GM12801 (cell line): ENCODE measurements around the gene CTRL.

Experiments
- TF ChIP-seq, protein P1 (sequence below): IDR thresholded peaks from one replicate; pipeline ENCODE4 v1.5.1; 2011; ENCODE audit warnings: control low read depth; ENCODE audit not compliant: insufficient read length; ENCODE audit errors: extremely low read depth

CTRL gene

DNA sequence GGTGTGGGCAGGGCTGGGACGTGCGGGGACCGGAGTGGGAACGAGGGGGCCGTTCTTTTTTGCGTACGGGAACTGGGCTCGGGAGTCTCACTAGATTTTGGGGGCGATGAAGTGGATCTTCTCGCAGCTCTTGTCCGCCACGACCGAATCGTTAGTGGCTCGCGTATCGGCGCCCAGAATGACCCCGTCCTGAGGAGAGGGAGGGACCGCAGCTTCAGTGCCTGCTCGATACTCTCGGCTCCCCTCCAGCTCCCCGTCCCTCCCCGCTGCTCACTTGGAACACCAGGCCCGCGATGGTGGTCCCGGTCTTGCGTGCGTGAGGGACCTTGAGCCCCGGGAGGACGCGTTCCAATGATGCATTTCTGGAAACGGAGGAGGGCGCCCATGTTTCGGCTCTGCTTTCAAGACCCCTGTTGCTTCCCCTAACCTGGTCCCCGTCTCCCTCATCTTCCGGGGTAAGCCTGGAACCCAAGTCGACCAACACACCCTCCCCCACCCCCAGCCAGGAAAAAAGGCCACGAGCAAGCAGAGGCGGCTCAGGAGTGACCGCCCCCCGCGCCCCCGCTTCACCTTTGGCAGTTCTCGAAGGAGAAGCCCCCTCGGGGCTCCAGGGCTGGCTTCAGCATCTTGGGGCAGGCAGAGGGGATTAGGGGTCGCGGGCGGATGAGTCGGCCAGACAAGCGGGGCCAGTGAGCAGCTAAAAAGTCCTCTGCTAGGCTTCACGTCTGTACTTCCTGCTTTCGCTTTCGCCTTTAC lies 4.6 kb upstream of the CTRL start, which contains the start of gene PSMB10:
Gene PSMB10, minus strand, starts transcription at position 727 of the 756 bp plus-strand sequence. Its CDS starts 101 bp downstream, at position 626.
- TF ChIP-seq, protein P1, sequence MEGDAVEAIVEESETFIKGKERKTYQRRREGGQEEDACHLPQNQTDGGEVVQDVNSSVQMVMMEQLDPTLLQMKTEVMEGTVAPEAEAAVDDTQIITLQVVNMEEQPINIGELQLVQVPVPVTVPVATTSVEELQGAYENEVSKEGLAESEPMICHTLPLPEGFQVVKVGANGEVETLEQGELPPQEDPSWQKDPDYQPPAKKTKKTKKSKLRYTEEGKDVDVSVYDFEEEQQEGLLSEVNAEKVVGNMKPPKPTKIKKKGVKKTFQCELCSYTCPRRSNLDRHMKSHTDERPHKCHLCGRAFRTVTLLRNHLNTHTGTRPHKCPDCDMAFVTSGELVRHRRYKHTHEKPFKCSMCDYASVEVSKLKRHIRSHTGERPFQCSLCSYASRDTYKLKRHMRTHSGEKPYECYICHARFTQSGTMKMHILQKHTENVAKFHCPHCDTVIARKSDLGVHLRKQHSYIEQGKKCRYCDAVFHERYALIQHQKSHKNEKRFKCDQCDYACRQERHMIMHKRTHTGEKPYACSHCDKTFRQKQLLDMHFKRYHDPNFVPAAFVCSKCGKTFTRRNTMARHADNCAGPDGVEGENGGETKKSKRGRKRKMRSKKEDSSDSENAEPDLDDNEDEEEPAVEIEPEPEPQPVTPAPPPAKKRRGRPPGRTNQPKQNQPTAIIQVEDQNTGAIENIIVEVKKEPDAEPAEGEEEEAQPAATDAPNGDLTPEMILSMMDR, result no peak

DNA sequence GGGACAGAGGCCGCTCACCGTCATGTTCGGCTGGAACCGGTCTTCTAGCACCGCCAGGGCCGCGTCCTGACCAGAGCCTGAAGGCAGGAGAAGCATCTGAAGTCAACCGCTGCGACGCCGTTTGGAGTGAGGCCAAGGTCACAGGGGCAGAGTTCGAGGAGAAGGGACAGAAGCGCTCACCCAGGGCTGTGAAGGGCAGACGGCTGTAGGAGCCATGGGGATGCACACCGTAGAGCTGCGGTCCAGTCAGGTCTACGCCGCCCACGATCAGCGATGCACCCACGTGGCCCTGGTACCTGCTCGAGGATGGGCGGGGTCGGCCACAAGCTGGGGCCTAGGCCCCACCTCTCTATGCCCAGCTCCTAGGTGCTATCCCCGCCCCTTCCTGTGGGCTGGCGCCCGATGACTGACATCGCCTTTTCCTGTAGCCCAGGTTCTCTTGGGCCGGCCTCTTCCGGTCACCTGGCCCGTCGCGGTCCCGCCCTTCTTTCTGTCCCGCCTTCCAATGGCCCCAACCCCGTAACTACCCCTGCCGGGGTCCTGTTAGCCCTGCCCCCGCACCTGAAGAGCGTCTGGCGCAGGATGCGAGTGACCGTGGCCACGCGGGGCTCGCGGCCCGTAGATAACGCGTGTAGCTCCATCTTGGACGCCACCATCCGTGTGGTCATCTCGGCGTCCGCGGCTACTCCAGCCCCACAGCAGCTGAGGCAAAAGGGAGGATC lies 3.9 kb upstream of the CTRL start:
- TF ChIP-seq, protein P1, result no peak

DNA sequence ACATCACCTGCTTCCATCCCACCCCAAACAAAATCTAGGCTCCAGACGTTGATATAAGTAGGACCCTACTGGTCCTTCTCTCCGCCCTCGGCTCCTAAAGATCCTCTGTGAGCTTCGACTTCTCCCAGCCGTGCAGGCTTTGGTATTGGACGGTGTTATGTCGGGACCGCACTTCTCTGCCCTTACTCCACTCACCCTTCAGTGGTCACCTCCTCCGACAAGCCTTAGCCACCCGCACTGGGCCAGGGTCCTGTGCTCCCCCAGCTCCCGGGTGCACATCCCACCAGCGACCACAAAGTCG lies 3.4 kb upstream of the CTRL start:
- TF ChIP-seq, protein P1, result no peak

DNA sequence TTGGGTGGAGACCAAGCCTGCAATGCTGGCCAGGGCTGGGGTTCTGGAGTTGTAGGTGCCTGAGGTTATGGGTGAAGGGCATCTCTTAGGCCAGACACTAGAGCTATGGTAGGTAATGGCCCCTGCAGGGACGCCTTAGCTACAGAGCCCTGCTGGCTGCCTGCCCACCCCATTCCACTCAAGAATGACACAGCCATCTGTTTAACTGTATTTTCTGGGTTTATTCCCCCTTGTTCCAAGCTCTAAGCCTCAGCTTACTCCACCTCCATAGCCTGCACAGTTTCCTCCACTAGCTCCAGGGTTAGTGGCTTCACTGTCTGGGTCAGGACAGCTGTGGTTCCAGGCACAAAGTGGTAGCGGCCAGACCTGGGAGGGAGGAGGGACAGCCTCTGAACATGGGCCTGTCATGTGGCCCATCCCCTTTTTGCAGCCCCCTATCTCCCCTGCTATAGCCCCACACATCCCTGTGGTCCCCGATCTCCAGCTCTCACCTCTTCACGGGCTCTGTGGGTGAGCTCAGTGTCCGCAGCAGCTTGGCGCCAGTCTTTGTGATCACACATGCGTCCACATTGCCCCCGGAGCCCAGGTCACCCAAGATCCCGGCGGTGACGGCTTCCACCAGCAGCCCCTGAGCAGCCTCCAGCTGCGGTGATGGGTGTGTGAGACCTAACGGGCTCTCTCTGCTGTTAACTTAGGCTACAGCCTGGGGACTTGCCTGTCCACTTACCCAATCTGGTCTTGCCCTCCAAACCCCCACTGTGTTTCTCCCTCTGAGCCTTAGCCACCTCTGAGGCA lies 2.8 kb upstream of the CTRL start:
- TF ChIP-seq, protein P1, result no peak

DNA sequence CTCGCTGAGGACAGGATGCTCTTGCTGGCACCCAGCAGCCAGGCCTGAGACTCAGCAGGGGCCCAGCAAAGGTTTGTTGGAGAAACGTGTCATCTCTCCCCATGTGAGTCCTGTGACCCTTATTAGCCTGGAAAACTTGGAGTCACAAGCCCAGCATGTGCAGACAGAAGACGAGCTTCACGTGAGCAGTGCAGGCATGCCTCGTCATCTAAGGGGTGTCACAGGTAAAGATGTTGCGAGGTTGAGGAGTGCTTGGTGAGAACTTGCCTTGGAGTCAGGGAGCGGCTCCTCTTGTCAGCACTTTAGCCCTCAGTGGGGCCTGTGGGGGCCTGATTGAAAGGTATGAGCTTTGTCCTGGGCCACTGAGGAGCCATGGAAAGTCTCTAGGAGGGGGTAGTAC lies 2.1 kb upstream of the CTRL start:
- TF ChIP-seq, protein P1, result no peak

DNA sequence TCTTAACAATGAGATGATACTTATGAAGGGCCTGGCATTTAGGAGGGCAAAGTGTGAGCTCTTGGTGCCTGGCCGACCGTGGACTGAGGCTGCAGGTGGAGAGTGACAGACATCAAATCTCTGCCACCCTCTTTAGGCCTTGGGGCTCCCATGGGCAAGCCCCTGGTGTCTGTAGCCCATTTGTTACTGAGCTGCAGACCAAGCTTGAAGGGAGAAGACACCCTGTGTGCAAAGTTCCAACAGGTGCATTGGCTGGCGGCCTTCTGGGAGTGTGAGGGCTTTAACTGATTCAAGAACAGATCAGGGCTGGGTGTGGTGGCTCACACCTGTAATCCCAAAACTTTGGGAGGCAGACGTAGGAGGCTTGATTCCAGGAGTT lies 789 bp upstream of the CTRL start:
- TF ChIP-seq, protein P1, result no peak

DNA sequence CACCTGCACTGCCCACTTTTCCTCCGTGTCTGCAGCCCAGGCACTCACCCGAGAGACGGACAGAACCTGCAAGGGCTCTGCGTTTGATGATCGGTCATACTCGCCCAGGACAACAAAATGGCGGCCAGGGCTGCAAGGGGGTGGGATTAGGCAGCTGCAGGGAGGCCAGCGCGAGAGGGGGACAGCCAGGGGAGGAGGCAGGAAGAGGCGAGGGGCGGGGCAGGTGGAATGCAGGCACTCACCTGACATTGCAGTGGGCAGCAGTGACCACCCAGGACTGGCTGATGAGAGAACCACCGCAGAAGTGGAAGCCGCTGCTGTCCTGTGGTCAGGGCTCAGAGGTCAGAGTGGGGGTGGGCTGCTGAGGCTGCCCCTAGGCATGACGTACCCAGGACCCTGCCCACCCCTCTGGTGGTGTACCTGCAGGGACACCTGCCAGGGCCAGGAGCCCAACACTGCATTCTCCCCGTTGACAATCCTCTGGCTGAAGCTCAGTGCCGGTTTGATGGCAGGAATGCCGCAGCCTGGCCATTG lies 917 bp downstream of the CTRL start:
- TF ChIP-seq, protein P1, result no peak
